ENCODE measurements around the gene TAGLN2. TPM values are rescaled to one million over a fixed set of nuclear protein-coding genes. Genes with fewer than 3 reads are reported as not detected.

Gene TAGLN2
- total RNA-seq, 4 donors from 2014 or later: 128 to 237 (median 179) TPM

GRCh38 chr1:159934136-159935039 is 9.1 kb upstream of the TAGLN2 start:
- no peak for TF ChIP-seq CTCF (IDR thresholded peaks at IDR 0.05; ENCODE audit: low read depth)

GRCh38 chr1:159933347-159933746 is 8.0 kb upstream of the TAGLN2 start:
- no peak for TF ChIP-seq CTCF (IDR thresholded peaks at IDR 0.05; ENCODE audit: low read depth)

GRCh38 chr1:159932296-159933285 is 7.3 kb upstream of the TAGLN2 start:
- no peak for TF ChIP-seq CTCF (IDR thresholded peaks at IDR 0.05; ENCODE audit: low read depth)

GRCh38 chr1:159931795-159932173 is 6.5 kb upstream of the TAGLN2 start:
- no peak for TF ChIP-seq CTCF (IDR thresholded peaks at IDR 0.05; ENCODE audit: low read depth)

- no peak for TF ChIP-seq CTCF (IDR thresholded peaks at IDR 0.05; ENCODE audit: low read depth)
Observed at GRCh38 chr1:159931101-159931794, 5.9 kb upstream of the TAGLN2 start.

- no peak for TF ChIP-seq CTCF (IDR thresholded peaks at IDR 0.05; ENCODE audit: low read depth)
Observed at GRCh38 chr1:159930634-159931033, 5.3 kb upstream of the TAGLN2 start.

All from subcutaneous adipose tissue (tissue), 4 donors.